A549 (cell line): ENCODE data around the gene CAMTA1.

ENCODE experiments used
- CTCF ChIP-seq: fragments of >200 bp; sonication (Bioruptor Twin); formaldehyde crosslinking; IDR thresholded peaks from 3 replicates; pipeline ENCODE4 v1.5.1; 2016
- EP300 ChIP-seq, 2 experiments: fragments of >200 bp; sonication (Bioruptor Twin); formaldehyde crosslinking; IDR thresholded peaks; 2 replicates in 1 of 2; 3 replicates in 1 of 2; pipeline ENCODE4 v1.6.1; 2016 to 2017
- FOSL2 ChIP-seq, 2 experiments: fragments of 450-650 bp in 1 of 2; fragments of >200 bp in 1 of 2; sonication (Bioruptor Twin) in 1 of 2; formaldehyde crosslinking; IDR thresholded peaks; 2 replicates each; pipeline versions ENCODE4 v1.5.0 to v1.6.1; 2016 to 2020; ENCODE audit warnings: mild to moderate bottlenecking in 1 of 2, moderate library complexity in 1 of 2
- HDAC2 ChIP-seq: fragments of 200-600 bp; sonication (generic); IDR thresholded peaks from 2 replicates; pipeline ENCODE4 v1.6.1; 2016
- MAX ChIP-seq: IDR thresholded peaks from 2 replicates; pipeline ENCODE4 v1.6.1; 2012
- PBX3 ChIP-seq: IDR thresholded peaks from 2 replicates; pipeline ENCODE4 v1.6.1; 2012
- POLR2A ChIP-seq: IDR thresholded peaks from 2 replicates; pipeline ENCODE4 v1.6.1; 2012; ENCODE audit warnings: mild to moderate bottlenecking, low read length
- USF2 ChIP-seq: fragments of 450-650 bp; IDR thresholded peaks from 2 replicates; pipeline ENCODE4 v1.6.1; 2014; ENCODE audit warnings: antibody characterized with exemption

GRCh38 chr1:7285856-7286454 lies 500.7 kb downstream of the CAMTA1 start:
- TF ChIP-seq PBX3 = no peak
- no peak for TF ChIP-seq CTCF
- TF ChIP-seq MAX = no peak
- TF ChIP-seq POLR2A = no peak
- TF ChIP-seq FOSL2 (IDR thresholded peaks at IDR 0.05) = no peak
- TF ChIP-seq FOSL2 (CRISPR knock-in tag; IDR thresholded peaks at IDR 0.05) = no peak
- no peak for TF ChIP-seq EP300 (IDR thresholded peaks at IDR 0.05)
- no peak for TF ChIP-seq HDAC2
- TF ChIP-seq USF2 = no peak
